SK-N-MC (cell line): Measurements from ENCODE around the gene AAGAB.

Experiments
- EZH2 ChIP-seq: fragments of 200-600 bp; sonication (generic); IDR thresholded peaks from one replicate; pipeline ENCODE4 v1.6.1; 2017; ENCODE audit warnings: antibody characterized with exemption
- FOXP2 ChIP-seq: optimal IDR thresholded peaks from 2 replicates; pipeline ENCODE3; 2011; ENCODE audit warnings: mild to moderate bottlenecking, moderate library complexity; ENCODE audit not compliant: insufficient read depth; ENCODE audit errors: extremely low read length, control extremely low read depth
- POLR2AphosphoS5 ChIP-seq: IDR thresholded peaks from 2 replicates; pipeline ENCODE4 v1.6.1; 2012; ENCODE audit warnings: mild to moderate bottlenecking, low read depth, low read length, borderline replicate concordance

GRCh38 chr15:67199391-67199790 lies 55.1 kb downstream of the AAGAB start:
- TF ChIP-seq EZH2 = no peak
- no peak for TF ChIP-seq FOXP2
- no peak for TF ChIP-seq POLR2AphosphoS5
